SJCRH30 (cell line): ENCODE measurements around the gene C3orf22. TPM values are rescaled to one million over a fixed set of nuclear protein-coding genes. Genes with fewer than 3 reads are reported as not detected.

Experiments
- DNase-seq, 2 experiments: peaks; one replicate each; pipeline ENCODE4 v3.0.0-alpha.2; 2015 to 2020
- H3K27ac ChIP-seq: fragments of 250-450 bp; sonication (Bioruptor Pico); 2 replicates; pipeline ENCODE4 v1.5.1; 2020; ENCODE audit warnings: mild to moderate bottlenecking, moderate library complexity
- H3K27me3 ChIP-seq: fragments of 250-450 bp; sonication (Bioruptor Pico); 2 replicates; pipeline ENCODE4 v1.5.1; 2020; ENCODE audit warnings: mild to moderate bottlenecking, moderate library complexity
- H3K36me3 ChIP-seq: fragments of 250-450 bp; sonication (Bioruptor Pico); 2 replicates; pipeline ENCODE4 v1.5.1; 2020; ENCODE audit warnings: mild to moderate bottlenecking, moderate library complexity
- H3K4me1 ChIP-seq: fragments of 250-450 bp; sonication (Bioruptor Pico); 2 replicates; pipeline ENCODE4 v1.5.1; 2020; ENCODE audit warnings: mild to moderate bottlenecking, moderate library complexity
- H3K4me3 ChIP-seq: fragments of 250-450 bp; sonication (Bioruptor Pico); 2 replicates; pipeline ENCODE4 v1.5.1; 2020; ENCODE audit warnings: mild to moderate bottlenecking, moderate library complexity
- H3K9me3 ChIP-seq: fragments of 250-450 bp; sonication (Bioruptor Pico); replicated peaks from 2 replicates; pipeline ENCODE4 v1.5.1; 2020; ENCODE audit warnings: mild to moderate bottlenecking, moderate library complexity
- total RNA-seq: library from RNA; depleted of rRNA; stranded (reverse); fragments of >200 nt; shearing (Covaris generic); gene quantifications from 2 replicates; pipeline ENCODE4 v1.2.3, GENCODE V29; 2014; rRNA removed

Gene C3orf22
- total RNA-seq, 1 experiment from 2014 or later, result not detected

GRCh38 chr3:126509597-126510307 is 49.0 kb downstream of the C3orf22 start:
- H3K9me3 ChIP-seq, result no peaks in the 10 kb centered on the region
- H3K27ac ChIP-seq, result no peak overlapping the region
- peaks cover 9% of the 10 kb centered on the region; the same call in 1 of the 2 replicates for H3K4me1 ChIP-seq
- H3K4me3 ChIP-seq, result no peak overlapping the region
- no peaks in the 10 kb centered on the region for H3K36me3 ChIP-seq
- H3K27me3 ChIP-seq, result no peaks in the 10 kb centered on the region
- no peak for DNase-seq

DNA sequence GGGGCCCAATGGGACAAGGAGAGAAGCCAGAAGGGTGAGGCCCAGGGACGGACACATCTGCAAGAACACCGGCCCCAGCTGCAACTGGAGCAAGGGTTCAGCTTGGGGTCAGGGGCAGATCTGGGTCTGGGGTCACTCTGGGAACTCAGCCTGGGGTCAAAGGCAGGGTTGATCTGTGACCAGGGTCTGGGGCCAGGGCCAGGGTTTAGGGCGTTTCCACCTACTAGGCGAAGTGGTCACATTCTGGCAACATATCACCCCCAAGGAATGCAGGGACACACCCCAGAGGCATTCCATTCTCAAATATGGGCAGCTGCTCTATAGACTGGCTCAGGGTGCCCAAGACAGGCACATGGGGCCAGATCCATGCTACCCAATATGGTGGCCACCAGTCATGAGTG is 50.2 kb downstream of the C3orf22 start:
- Histone ChIP-seq H3K36me3 (no peaks in the 10 kb centered on the region), H3K27me3 (no peaks in the 10 kb centered on the region), H3K27ac (no peak overlapping the region), H3K4me3 (no peak overlapping the region), H3K4me1 (peaks cover 9% of the 10 kb centered on the region; the same call in 1 of the 2 replicates), H3K9me3 (no peaks in the 10 kb centered on the region)
- DNase-seq, result peak in 1 of 2 experiments; percentile 43

GRCh38 chr3:126507886-126508285 is 50.8 kb downstream of the C3orf22 start:
- Histone ChIP-seq H3K4me1 (peaks cover 9% of the 10 kb centered on the region; the same call in 1 of the 2 replicates), H3K27ac (no peak overlapping the region), H3K4me3 (no peak overlapping the region), H3K36me3 (no peaks in the 10 kb centered on the region), H3K27me3 (no peaks in the 10 kb centered on the region), H3K9me3 (peaks cover under 1% of the 10 kb centered on the region; the same call in 1 of the 2 replicates)
- no peak for DNase-seq

DNA sequence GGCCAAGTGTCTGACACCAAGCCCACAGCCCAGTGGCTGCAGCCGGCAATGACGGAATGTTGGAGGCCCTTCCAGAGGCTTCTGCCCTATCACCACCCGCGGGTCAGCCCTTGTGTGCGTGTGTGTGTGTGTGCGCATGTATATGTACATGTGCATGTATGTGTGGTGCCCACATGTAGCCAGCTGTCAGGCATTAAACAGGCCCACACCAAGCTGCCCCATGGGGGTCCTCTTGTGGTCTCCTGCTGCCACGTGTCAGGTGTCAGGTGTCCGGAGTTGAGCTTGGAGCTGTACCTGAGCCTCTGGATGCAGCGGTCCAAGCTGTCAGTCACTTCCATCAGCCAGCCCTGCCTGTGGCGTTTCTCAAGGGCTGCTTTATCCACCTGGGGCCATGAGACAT is 55.0 kb downstream of the C3orf22 start:
- Histone ChIP-seq H3K4me3 (no peak overlapping the region), H3K4me1 (peaks cover 3% of the 10 kb centered on the region; the same call in 1 of the 2 replicates), H3K27ac (no peak overlapping the region), H3K27me3 (no peaks in the 10 kb centered on the region), H3K9me3 (peaks cover 7% of the 10 kb centered on the region; the same call in 1 of the 2 replicates), H3K36me3 (no peaks in the 10 kb centered on the region)
- no peak for DNase-seq

GRCh38 chr3:126502656-126503055 is 56.1 kb downstream of the C3orf22 start:
- peaks cover 7% of the 10 kb centered on the region; the same call in 1 of the 2 replicates for H3K9me3 ChIP-seq
- H3K27ac ChIP-seq, result no peak overlapping the region
- no peaks in the 10 kb centered on the region for H3K36me3 ChIP-seq
- H3K4me1 ChIP-seq, result no peaks in the 10 kb centered on the region; the same call in 1 of the 2 replicates
- no peaks in the 10 kb centered on the region for H3K27me3 ChIP-seq
- DNase-seq, result no peak
- H3K4me3 ChIP-seq, result no peak overlapping the region

GRCh38 chr3:126501736-126502135 is 57.0 kb downstream of the C3orf22 start:
- no peak for DNase-seq
- H3K27me3 ChIP-seq, result no peaks in the 10 kb centered on the region
- H3K9me3 ChIP-seq, result peaks cover 7% of the 10 kb centered on the region; the same call in 1 of the 2 replicates
- no peaks in the 10 kb centered on the region for H3K36me3 ChIP-seq
- H3K4me1 ChIP-seq, result no peaks in the 10 kb centered on the region; the same call in 1 of the 2 replicates
- H3K27ac ChIP-seq, result no peak overlapping the region
- no peak overlapping the region for H3K4me3 ChIP-seq

DNA sequence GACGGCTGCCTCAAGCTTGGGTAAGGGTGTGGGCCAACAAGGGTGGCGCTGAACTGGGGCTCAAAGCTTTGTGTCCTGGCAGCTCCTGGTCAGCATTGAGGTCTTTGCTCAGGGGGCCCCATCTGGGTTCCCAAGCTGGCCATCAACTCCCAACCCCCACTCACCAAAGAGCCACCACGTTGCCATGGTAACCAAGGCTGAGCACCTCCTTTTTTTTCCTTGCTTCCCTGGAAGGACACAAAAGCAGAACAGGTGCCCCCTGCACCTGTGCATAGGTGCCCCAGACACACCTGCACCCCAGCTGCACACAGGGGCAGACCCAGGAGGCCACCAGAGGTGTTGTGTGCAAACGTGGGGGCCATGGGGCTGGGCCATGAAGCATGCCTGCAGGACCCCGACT is 57.7 kb downstream of the C3orf22 start:
- Histone ChIP-seq H3K27me3 (no peaks in the 10 kb centered on the region), H3K4me1 (no peaks in the 10 kb centered on the region; the same call in 1 of the 2 replicates), H3K27ac (no peak overlapping the region), H3K36me3 (no peaks in the 10 kb centered on the region), H3K4me3 (no peak overlapping the region), H3K9me3 (peaks cover 7% of the 10 kb centered on the region; the same call in 1 of the 2 replicates)
- no peak for DNase-seq

DNA sequence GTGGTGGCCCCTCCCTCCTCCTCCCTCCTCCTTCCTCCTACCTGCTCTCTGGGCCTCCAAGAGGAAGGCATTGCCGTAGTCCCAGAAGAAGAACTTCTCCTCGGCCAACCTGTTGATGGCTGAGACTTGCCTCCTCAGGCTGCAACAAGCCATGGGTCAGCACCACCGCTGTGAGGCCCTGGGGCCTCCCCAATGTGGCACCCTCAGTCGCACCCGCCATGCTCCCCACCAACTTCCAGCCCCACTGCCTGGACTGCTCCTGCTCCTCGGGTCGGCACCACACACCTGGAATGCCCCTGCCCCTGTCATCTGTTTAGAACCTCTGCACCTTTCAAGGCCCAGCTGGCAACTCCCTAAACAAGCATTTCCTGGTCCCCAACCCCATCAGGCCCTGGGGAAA is 58.7 kb downstream of the C3orf22 start:
- peaks cover 7% of the 10 kb centered on the region; the same call in 1 of the 2 replicates for H3K9me3 ChIP-seq
- DNase-seq, result no peak
- no peaks in the 10 kb centered on the region for H3K36me3 ChIP-seq
- H3K27me3 ChIP-seq, result no peaks in the 10 kb centered on the region; the same call in 1 of the 2 replicates
- H3K27ac ChIP-seq, result no peak overlapping the region
- no peak overlapping the region for H3K4me3 ChIP-seq
- no peaks in the 10 kb centered on the region; the same call in 1 of the 2 replicates for H3K4me1 ChIP-seq

Other genes starting within 250 kb of the C3orf22 start
- gene KLF15, start 201.5 kb downstream of the C3orf22 start, total RNA-seq, result 3.2 and 3.3 TPM in 2 replicates
- not detected in 2 replicates for gene CFAP100, start 164.0 kb downstream of the C3orf22 start, total RNA-seq
- 15.9 and 17.2 TPM in 2 replicates for gene ZXDC, start 83.0 kb downstream of the C3orf22 start, total RNA-seq
- not detected in 2 replicates for gene UROC1, start 41.2 kb downstream of the C3orf22 start, total RNA-seq
- gene CHST13, start 34.8 kb downstream of the C3orf22 start, total RNA-seq, result not detected in 2 replicates
- gene TXNRD3, start 96.2 kb upstream of the C3orf22 start, total RNA-seq, result 2.3 and 2.7 TPM in 2 replicates
- gene CHCHD6, start 145.3 kb upstream of the C3orf22 start, total RNA-seq, result 24.2 and 24.4 TPM in 2 replicates